Stimulated activated CD8-positive, alpha-beta memory T cell treated with anti-CD3 and anti-CD28 coated beads, Interleukin-4, amount 100 ng/mL, for 24 hours (primary cell): Measurements from ENCODE around the gene ATRIP.

Experiments
- DNase-seq: peaks from one replicate; pipeline ENCODE4 v3.0.0-alpha.2; 2020; ENCODE audit warnings: low read depth

ATRIP gene

GRCh38 chr3:48410205-48411040 is 36.1 kb upstream of the ATRIP start:
- no peak for DNase-seq

GRCh38 chr3:48411041-48411588 is 35.4 kb upstream of the ATRIP start:
- no peak for DNase-seq

- DNase-seq, result no peak
These were observed 34.7 kb upstream of the ATRIP start for GRCh38 chr3:48411606-48412374.

- no peak for DNase-seq
These were observed 34.0 kb upstream of the ATRIP start for GRCh38 chr3:48412375-48413001.

GRCh38 chr3:48413086-48413485 is 33.5 kb upstream of the ATRIP start:
- DNase-seq, result no peak

- no peak for DNase-seq
These were observed 32.9 kb upstream of the ATRIP start for GRCh38 chr3:48413611-48414010.

- no peak for DNase-seq
These were observed 31.9 kb upstream of the ATRIP start for GRCh38 chr3:48414376-48415250.

GRCh38 chr3:48415251-48415953 is 31.1 kb upstream of the ATRIP start:
- no peak for DNase-seq

- DNase-seq, result no peak
These were observed 30.4 kb upstream of the ATRIP start for GRCh38 chr3:48416091-48416505.

GRCh38 chr3:48416546-48416945 is 30.0 kb upstream of the ATRIP start:
- no peak for DNase-seq

GRCh38 chr3:48417529-48418108 is 28.9 kb upstream of the ATRIP start:
- DNase-seq, result no peak

GRCh38 chr3:48418140-48418539 is 28.4 kb upstream of the ATRIP start:
- no peak for DNase-seq

GRCh38 chr3:48418651-48419050 is 27.9 kb upstream of the ATRIP start:
- no peak for DNase-seq

- DNase-seq, result no peak
These were observed 27.4 kb upstream of the ATRIP start for GRCh38 chr3:48419149-48419548.

- no peak for DNase-seq
These were observed 26.9 kb upstream of the ATRIP start for GRCh38 chr3:48419597-48419996.

GRCh38 chr3:48420561-48420960 is 26.0 kb upstream of the ATRIP start:
- no peak for DNase-seq

- no peak for DNase-seq
These were observed 24.3 kb upstream of the ATRIP start for GRCh38 chr3:48422272-48422671.

- DNase-seq, result no peak
These were observed 23.9 kb upstream of the ATRIP start for GRCh38 chr3:48422681-48423080.

GRCh38 chr3:48423241-48423882 is 23.2 kb upstream of the ATRIP start:
- no peak for DNase-seq
